GM23338 (cell line): ENCODE data around the gene CLDN9. TPM values are rescaled to one million over a fixed set of nuclear protein-coding genes. Genes with fewer than 3 reads are reported as not detected.

Source experiments
- ATAC-seq: fragments of 200-7000 bp; cut with Tn5 transposase; 3 replicates; pipeline ENCODE4 v1.9.1; 2020
- DNase-seq: peaks from one replicate; pipeline ENCODE4 v3.0.0-alpha.2; 2015; ENCODE audit warnings: low spot score
- H2AFZ ChIP-seq: fragments of 200-600 bp; sonication (generic); 2 replicates; pipeline ENCODE4 v1.8.0; 2016; ENCODE audit warnings: antibody characterized with exemption, mild to moderate bottlenecking, moderate library complexity
- H3F3A ChIP-seq: fragments of 200-600 bp; sonication (generic); replicated peaks from 2 replicates; pipeline ENCODE4 v1.8.0; 2017; ENCODE audit warnings: antibody characterized with exemption, mixed run types, low read depth
- H3K27ac ChIP-seq: fragments of 200-600 bp; sonication (generic); 2 replicates; pipeline ENCODE4 v1.6.1; 2016; ENCODE audit warnings: low read depth
- H3K27me3 ChIP-seq: fragments of 200-600 bp; sonication (generic); 2 replicates; pipeline ENCODE4 v1.8.0; 2016; ENCODE audit warnings: mild to moderate bottlenecking, mixed run types, moderate library complexity; ENCODE audit not compliant: insufficient read depth
- H3K36me3 ChIP-seq: fragments of 200-600 bp; sonication (generic); 2 replicates; pipeline ENCODE4 v1.8.0; 2016; ENCODE audit warnings: mild to moderate bottlenecking; ENCODE audit not compliant: insufficient read depth
- H3K4me1 ChIP-seq: fragments of 200-600 bp; sonication (generic); 2 replicates; pipeline ENCODE4 v1.8.0; 2016; ENCODE audit warnings: mild to moderate bottlenecking, moderate library complexity; ENCODE audit not compliant: insufficient read depth
- H3K4me2 ChIP-seq: fragments of 200-600 bp; sonication (generic); 2 replicates; pipeline ENCODE4 v1.7.1; 2017; ENCODE audit warnings: mixed run types
- H3K4me3 ChIP-seq: fragments of 200-600 bp; sonication (generic); 2 replicates; pipeline ENCODE4 v1.6.1; 2016; ENCODE audit warnings: mixed run types
- H3K79me2 ChIP-seq: fragments of 200-600 bp; sonication (generic); replicated peaks from 2 replicates; pipeline ENCODE4 v1.8.0; 2017; ENCODE audit warnings: mild to moderate bottlenecking; ENCODE audit not compliant: insufficient read depth
- H3K9me2 ChIP-seq: fragments of 200-600 bp; sonication (generic); 2 replicates; pipeline ENCODE4 v1.8.0; 2017; ENCODE audit not compliant: insufficient read depth
- H4K20me1 ChIP-seq: fragments of 200-600 bp; sonication (generic); replicated peaks from 2 replicates; pipeline ENCODE4 v1.8.0; 2017; ENCODE audit warnings: mild to moderate bottlenecking; ENCODE audit not compliant: insufficient read depth
- H3K27ac Mint-ChIP-seq: 2 replicates; pipeline ENCODE4 v1.8.0; 2020; ENCODE audit warnings: inconsistent platforms, mild to moderate bottlenecking, moderate library complexity, mixed read lengths
- H3K27me3 Mint-ChIP-seq: 3 replicates; pipeline ENCODE4 v1.8.0; 2022; ENCODE audit warnings: low read depth, mild to moderate bottlenecking, moderate library complexity, mixed read lengths, inconsistent platforms; ENCODE audit not compliant: insufficient read depth, poor library complexity
- H3K36me3 Mint-ChIP-seq: 3 replicates; pipeline ENCODE4 v1.8.0; 2021; ENCODE audit warnings: low read depth, mild to moderate bottlenecking, inconsistent platforms, moderate library complexity, mixed read lengths
- H3K4me1 Mint-ChIP-seq: 3 replicates; pipeline ENCODE4 v1.8.0; 2020; ENCODE audit warnings: mild to moderate bottlenecking, inconsistent platforms, mixed read lengths
- H3K4me3 Mint-ChIP-seq: 3 replicates; pipeline ENCODE4 v1.8.0; 2021; ENCODE audit warnings: moderate library complexity, mild to moderate bottlenecking, inconsistent platforms, mixed read lengths
- H3K9me3 Mint-ChIP-seq: 3 replicates; pipeline ENCODE4 v1.8.0; 2020; ENCODE audit warnings: moderate library complexity, mild to moderate bottlenecking, inconsistent platforms, mixed read lengths
- CREB1 ChIP-seq: fragments of 250-450 bp; sonication (Bioruptor Pico); IDR thresholded peaks from 2 replicates; pipeline ENCODE4 v1.5.0; 2020; ENCODE audit warnings: low read depth, mild to moderate bottlenecking, moderate library complexity
- EZH2phosphoT487 ChIP-seq: fragments of 200-600 bp; sonication (generic); IDR thresholded peaks from one replicate; pipeline ENCODE4 v1.8.1; 2018; ENCODE audit warnings: antibody characterized with exemption; ENCODE audit not compliant: unreplicated experiment
- JUNB ChIP-seq: IDR thresholded peaks from one replicate; pipeline ENCODE4 v1.6.1; 2016; ENCODE audit warnings: antibody characterized with exemption; ENCODE audit not compliant: unreplicated experiment
- NANOG ChIP-seq: IDR thresholded peaks from 2 replicates; pipeline ENCODE4 v1.6.1; 2016; ENCODE audit warnings: antibody characterized with exemption, borderline replicate concordance
- POLR2AphosphoS5 ChIP-seq: IDR thresholded peaks from 2 replicates; pipeline ENCODE4 v1.6.1; 2016; ENCODE audit warnings: antibody characterized with exemption, low read depth
- ZNF114 ChIP-seq: fragments of 250-450 bp; sonication (Bioruptor Pico); IDR thresholded peaks from 2 replicates; pipeline ENCODE4 v1.5.0; 2020; ENCODE audit warnings: mild to moderate bottlenecking, moderate library complexity
- ZNF331 ChIP-seq: fragments of 250-450 bp; sonication (Bioruptor Pico); IDR thresholded peaks from 2 replicates; pipeline ENCODE4 v1.5.0; 2020; ENCODE audit warnings: low read depth, mild to moderate bottlenecking, moderate library complexity
- polyA plus RNA-seq: library from polyadenylated mRNA; unstranded; fragments of >200 nt; fragmentation: Nextera tagmentation; extraction: Ambion mirVana; gene quantifications from 2 replicates; pipeline ENCODE4 v1.2.1, GENCODE V29; 2016
- total RNA-seq: library from RNA; depleted of rRNA; stranded (reverse); fragments of >200 nt; shearing (Covaris generic); gene quantifications from 2 replicates; pipeline ENCODE4 v1.2.3, GENCODE V29; 2014
- TF ChIP-seq, protein P1 (sequence below): IDR thresholded peaks from one replicate; pipeline ENCODE4 v1.6.1; 2018; ENCODE audit warnings: antibody characterized with exemption; ENCODE audit not compliant: unreplicated experiment
- TF ChIP-seq, protein P2 (sequence below), 2 experiments: fragments of 200-600 bp in 1 of 2; sonication (generic) in 1 of 2; conservative IDR thresholded peaks; 2 replicates each; pipeline versions ENCODE4 v1.5.1 to v1.6.1; 2016 to 2017; ENCODE audit warnings: antibody characterized with exemption in 2 of 2, low read depth in 2 of 2, mild to moderate bottlenecking in 2 of 2, moderate library complexity in 1 of 2
- TF ChIP-seq, protein P3 (sequence below): IDR thresholded peaks from 2 replicates; pipeline ENCODE4 v1.6.1; 2016; ENCODE audit warnings: antibody characterized with exemption

The CLDN9 gene
- total and polyA plus RNA-seq, 2 experiments from 2014 or later, result 1.8 to 3.0 TPM

DNA sequence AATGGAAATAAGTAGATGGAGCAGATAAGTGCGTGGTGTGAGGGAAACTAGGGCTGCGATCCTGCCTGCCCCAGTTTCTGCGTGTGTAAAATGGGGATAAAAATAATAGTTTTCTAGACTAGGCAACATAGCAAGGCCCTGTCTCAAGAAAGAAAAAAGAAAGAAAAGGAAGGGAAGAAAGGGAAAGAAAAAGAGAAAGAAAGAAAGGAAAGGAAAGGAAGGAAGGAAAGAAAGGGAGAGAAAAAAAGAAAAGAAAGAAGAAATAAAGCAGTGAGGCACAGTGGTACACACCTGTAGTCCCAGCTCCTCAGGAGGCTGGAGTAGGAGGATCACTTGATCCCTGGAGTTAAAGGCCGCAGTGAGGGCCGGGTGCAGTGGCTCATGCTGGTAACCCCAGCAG lies 30.3 kb upstream of the CLDN9 start (continued):
- TF ChIP-seq, protein P1, sequence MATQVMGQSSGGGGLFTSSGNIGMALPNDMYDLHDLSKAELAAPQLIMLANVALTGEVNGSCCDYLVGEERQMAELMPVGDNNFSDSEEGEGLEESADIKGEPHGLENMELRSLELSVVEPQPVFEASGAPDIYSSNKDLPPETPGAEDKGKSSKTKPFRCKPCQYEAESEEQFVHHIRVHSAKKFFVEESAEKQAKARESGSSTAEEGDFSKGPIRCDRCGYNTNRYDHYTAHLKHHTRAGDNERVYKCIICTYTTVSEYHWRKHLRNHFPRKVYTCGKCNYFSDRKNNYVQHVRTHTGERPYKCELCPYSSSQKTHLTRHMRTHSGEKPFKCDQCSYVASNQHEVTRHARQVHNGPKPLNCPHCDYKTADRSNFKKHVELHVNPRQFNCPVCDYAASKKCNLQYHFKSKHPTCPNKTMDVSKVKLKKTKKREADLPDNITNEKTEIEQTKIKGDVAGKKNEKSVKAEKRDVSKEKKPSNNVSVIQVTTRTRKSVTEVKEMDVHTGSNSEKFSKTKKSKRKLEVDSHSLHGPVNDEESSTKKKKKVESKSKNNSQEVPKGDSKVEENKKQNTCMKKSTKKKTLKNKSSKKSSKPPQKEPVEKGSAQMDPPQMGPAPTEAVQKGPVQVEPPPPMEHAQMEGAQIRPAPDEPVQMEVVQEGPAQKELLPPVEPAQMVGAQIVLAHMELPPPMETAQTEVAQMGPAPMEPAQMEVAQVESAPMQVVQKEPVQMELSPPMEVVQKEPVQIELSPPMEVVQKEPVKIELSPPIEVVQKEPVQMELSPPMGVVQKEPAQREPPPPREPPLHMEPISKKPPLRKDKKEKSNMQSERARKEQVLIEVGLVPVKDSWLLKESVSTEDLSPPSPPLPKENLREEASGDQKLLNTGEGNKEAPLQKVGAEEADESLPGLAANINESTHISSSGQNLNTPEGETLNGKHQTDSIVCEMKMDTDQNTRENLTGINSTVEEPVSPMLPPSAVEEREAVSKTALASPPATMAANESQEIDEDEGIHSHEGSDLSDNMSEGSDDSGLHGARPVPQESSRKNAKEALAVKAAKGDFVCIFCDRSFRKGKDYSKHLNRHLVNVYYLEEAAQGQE, result no peak
- TF ChIP-seq ZNF331 (no peak), NANOG (no peak)

DNA sequence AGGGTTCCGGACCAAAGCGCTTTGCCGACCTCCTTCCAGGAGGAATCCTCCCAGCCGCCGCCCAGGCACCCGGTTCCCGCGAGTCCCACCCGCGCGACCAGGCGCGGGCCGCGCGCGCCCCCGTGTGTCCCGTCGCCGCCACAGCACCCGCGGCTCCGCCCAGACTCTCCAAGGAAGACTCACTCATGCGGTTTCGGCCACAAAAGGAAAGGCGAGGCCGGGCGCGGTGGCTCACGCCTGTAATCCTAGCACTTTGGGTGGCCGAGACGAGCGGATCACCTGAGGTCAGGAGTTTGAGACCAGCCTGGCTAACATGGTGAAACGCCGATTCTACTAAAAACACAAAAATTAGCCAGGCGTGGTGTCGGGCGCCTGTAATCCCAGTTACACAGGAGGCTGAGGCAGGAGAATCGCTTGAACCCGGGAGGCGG lies 29.0 kb upstream of the CLDN9 start:
- Histone ChIP-seq H3K4me2 (no peak overlapping the region), H3F3A (peaks cover 19% of the 10 kb centered on the region), H4K20me1 (no peaks in the 10 kb centered on the region), H3K27me3 (no peaks in the 10 kb centered on the region), H3K4me3 (no peak overlapping the region; the same call in 1 of the 2 replicates), H2AFZ (peak overlapping the region; percentile 95), H3K27ac (no peak overlapping the region), H3K9me2 (no peaks in the 10 kb centered on the region), H3K79me2 (peaks cover 13% of the 10 kb centered on the region), H3K36me3 (no peaks in the 10 kb centered on the region), H3K4me1 (peaks cover 22% of the 10 kb centered on the region)
- Mint-ChIP-seq H3K27ac (no peak overlapping the region), H3K36me3 (peaks cover 3% of the 10 kb centered on the region; the same call in 1 of the 3 replicates), H3K27me3 (peaks cover 12% of the 10 kb centered on the region), H3K9me3 (peaks cover 2% of the 10 kb centered on the region; the same call in 2 of the 3 replicates), H3K4me1 (peaks cover 28% of the 10 kb centered on the region), H3K4me3 (no peak overlapping the region)
- ATAC-seq, result peak; percentile 20
- TF ChIP-seq POLR2AphosphoS5 (0 out of 2 replicates have a peak, but pooled peaks have one; percentile 26), JUNB (no peak)
- TF ChIP-seq, protein P2, sequence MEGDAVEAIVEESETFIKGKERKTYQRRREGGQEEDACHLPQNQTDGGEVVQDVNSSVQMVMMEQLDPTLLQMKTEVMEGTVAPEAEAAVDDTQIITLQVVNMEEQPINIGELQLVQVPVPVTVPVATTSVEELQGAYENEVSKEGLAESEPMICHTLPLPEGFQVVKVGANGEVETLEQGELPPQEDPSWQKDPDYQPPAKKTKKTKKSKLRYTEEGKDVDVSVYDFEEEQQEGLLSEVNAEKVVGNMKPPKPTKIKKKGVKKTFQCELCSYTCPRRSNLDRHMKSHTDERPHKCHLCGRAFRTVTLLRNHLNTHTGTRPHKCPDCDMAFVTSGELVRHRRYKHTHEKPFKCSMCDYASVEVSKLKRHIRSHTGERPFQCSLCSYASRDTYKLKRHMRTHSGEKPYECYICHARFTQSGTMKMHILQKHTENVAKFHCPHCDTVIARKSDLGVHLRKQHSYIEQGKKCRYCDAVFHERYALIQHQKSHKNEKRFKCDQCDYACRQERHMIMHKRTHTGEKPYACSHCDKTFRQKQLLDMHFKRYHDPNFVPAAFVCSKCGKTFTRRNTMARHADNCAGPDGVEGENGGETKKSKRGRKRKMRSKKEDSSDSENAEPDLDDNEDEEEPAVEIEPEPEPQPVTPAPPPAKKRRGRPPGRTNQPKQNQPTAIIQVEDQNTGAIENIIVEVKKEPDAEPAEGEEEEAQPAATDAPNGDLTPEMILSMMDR (conservative IDR thresholded peaks at IDR 0.05; ENCODE audit: low read depth in 2 of 2), result peak; percentile 77 to 86
- DNase-seq, result peak; percentile 89

DNA sequence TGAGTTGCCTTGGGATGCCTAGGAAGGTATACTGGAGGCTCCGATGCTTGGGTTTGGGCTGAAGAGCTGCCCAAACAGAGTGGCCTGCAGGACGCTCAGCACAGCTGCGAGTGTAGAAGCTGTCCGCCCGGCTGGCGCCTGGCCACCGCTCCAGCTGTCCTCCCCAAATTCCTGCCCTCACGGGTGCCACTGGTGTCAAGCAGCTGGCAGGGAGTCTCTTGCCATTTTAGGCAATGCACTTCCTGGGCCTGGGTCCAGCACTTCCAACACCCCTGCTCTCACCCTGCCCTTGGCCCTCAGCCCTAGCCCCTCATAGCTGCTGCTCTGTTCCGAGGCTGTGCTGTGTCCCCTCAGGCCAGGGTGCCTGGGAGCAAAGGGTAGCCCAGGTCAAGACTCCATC lies 27.3 kb upstream of the CLDN9 start:
- peaks cover 42% of the 10 kb centered on the region for H3K4me1 Mint-ChIP-seq
- Histone ChIP-seq H2AFZ (no peak overlapping the region), H3K4me2 (no peak overlapping the region), H3K4me3 (no peak overlapping the region), H4K20me1 (no peaks in the 10 kb centered on the region), H3K4me1 (peaks cover 32% of the 10 kb centered on the region), H3K79me2 (no peaks in the 10 kb centered on the region), H3K36me3 (no peaks in the 10 kb centered on the region), H3K27ac (no peak overlapping the region), H3F3A (peaks cover 19% of the 10 kb centered on the region), H3K9me2 (no peaks in the 10 kb centered on the region), H3K27me3 (no peaks in the 10 kb centered on the region)
- peaks cover 3% of the 10 kb centered on the region; the same call in 1 of the 3 replicates for H3K36me3 Mint-ChIP-seq
- H3K27ac Mint-ChIP-seq, result no peak overlapping the region
- H3K9me3 Mint-ChIP-seq, result peaks cover 2% of the 10 kb centered on the region; the same call in 2 of the 3 replicates
- no peak overlapping the region for H3K4me3 Mint-ChIP-seq
- no peak for DNase-seq
- H3K27me3 Mint-ChIP-seq, result peaks cover 11% of the 10 kb centered on the region
- ATAC-seq, result no peak
- TF ChIP-seq, protein P1, result no peak
- no peak for TF ChIP-seq JUNB
- no peak for TF ChIP-seq ZNF331
- TF ChIP-seq ZNF114 (CRISPR knock-in tag), result no peak
- TF ChIP-seq EZH2phosphoT487, result no peak
- TF ChIP-seq, protein P3, sequence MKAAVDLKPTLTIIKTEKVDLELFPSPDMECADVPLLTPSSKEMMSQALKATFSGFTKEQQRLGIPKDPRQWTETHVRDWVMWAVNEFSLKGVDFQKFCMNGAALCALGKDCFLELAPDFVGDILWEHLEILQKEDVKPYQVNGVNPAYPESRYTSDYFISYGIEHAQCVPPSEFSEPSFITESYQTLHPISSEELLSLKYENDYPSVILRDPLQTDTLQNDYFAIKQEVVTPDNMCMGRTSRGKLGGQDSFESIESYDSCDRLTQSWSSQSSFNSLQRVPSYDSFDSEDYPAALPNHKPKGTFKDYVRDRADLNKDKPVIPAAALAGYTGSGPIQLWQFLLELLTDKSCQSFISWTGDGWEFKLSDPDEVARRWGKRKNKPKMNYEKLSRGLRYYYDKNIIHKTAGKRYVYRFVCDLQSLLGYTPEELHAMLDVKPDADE, result no peak
- no peak for TF ChIP-seq POLR2AphosphoS5
- no peak for TF ChIP-seq CREB1 (CRISPR knock-in tag)
- no peak for TF ChIP-seq NANOG
